Islet of Langerhans (tissue), 1 donor: ENCODE measurements around the gene NSF.
"Not testable (repeated sequence)": the region's sequence is repeated elsewhere in the genome, so short reads cannot be mapped to it uniquely, and the experiment has no call there.

ENCODE experiments used
- FAIRE-seq: peaks from one replicate; lab custom pipeline; 2011; peaks lifted over from hg19 to GRCh38; lab: Jason Lieb, UNC

NSF gene

GRCh38 chr17:46776298-46777005 lies 186.0 kb downstream of the NSF start:
- no peak for FAIRE-seq

DNA sequence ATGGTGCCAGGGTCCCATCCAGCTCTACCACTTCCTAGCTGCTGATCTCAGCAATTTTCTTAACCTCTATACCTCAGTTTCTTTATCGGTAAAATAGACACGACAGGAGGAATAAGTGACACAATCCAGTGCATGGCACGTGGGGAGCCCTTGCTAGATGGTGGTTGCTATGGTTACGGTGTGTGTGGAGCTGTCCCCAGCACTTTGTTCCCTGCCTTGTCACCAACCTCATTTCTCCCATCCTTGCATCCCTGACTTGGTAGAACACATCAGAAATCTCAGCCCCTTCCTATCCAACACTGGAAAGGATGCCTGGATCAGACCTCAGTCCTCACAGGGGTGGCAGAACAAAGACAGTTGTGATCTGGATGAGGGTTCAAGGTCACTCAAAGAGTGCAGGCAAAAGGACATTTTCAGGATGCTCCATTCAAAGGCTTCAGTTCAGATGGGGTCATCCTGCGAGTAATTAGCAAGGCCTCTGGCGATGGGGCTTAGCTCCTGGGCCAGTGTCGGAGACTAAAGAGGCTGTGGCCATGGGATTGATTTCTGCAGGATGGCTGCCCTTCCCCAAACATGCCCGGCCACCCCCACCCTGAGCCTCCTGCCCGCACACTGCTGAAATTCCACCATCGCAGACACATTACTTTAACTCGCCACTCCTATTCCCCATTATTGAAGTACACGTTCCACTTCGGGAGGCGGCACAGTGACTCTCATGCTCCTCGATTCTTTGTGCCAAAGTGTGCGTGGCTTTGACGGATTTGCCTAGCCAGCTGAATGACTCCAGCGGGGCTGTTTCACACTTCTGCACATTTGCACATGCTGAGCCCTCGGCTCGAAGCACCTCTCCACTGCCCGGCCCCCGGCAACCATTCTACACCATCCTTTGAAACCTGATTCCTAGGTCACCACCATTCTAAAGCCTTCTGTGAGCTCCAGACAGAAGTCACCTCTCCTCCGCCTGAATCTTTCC lies 187.8 kb downstream of the NSF start:
- FAIRE-seq, result no peak

DNA sequence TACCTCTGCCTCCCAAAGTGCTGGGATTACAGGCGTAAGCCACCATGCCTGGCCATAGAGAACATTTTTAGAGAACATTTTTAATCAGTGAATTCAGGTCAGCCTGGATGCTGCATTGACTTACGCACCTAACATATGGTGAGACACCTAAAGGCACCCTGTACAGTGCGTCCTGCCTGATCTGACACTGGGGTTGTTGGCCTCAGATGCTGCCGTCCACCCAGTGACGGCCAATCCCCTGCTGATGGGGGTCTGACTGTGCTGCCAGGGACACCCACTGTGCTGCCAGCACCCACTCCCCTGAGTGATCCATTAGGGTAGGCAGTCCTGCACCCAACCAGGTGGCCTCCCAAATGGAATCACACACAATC lies 189.5 kb downstream of the NSF start:
- no peak for FAIRE-seq

DNA sequence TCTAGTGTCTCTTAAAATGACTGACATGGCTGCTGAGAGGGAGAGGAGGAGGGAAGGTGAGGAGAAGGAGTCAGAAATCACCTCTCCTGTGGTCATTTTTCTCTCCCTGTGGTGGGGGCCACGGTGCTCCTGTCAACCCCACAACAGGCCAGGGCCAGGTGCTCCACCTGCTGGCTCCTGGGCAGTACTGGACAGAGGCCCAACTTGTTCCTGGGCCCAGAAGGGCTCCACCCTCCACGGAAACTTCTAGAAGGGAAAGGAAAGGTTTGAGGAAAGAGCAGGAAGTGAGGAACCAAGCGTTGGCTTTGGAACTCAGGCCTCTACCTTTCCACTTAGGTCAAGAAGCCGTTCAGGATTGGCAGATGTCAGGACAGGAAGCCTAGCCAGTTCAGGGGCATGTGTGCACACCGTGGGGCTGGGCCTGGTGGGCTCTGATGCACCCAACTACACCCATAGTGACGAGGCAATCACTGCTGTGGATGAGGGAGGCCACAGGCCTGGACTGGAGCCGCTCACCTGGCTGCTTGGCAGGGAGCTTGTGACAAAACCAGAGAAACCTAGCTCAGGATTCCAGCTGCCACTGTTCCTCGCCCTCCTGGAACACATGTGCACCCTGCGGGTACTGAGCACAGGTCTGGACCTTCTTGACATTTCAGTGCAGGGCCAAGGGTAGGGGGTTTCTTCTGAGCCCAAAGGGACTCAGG lies 191.9 kb downstream of the NSF start:
- no peak for FAIRE-seq

GRCh38 chr17:46783031-46783593 lies 192.6 kb downstream of the NSF start:
- no peak for FAIRE-seq

DNA sequence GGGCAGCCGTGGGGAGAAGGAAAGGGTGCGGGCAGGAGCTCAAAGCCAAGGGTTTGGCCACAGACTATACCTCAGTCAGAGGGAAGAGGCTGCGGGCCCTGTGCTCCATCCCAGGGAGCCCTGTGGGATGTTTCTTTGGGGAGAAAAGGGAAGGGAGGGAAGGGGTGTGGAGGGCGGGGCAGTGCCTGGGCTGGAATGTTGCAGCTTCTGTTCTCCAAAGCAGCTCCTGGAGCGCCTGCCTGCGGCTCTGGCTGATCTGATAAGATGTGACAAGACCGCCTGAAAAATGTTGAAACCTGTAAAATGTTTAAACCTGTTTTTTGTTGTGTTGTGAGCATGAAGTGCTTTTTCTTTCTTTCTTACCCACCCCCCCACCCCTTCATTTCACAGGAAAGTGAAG lies 195.2 kb downstream of the NSF start:
- FAIRE-seq, result no peak

GRCh38 chr17:46787478-46787877 lies 197.0 kb downstream of the NSF start:
- FAIRE-seq, result no peak

DNA sequence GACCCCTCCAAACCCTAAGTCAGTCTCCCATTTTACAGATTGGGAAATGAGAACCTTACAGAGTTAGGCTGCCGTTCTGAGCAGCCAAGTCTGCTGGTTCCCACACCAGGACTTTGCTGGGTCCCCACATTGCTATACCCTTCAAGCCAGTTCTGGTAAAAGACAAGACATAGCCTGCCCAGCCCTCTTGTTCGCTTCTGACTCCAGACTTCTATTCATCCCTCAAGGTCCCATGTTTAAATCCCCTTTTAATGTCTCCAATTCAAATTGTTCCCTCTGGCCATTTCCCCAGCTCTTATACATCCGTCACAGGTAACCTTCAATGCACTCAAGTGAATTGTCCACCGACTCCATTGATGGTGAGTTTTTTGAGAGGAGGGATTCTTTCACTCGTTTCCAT lies 197.8 kb downstream of the NSF start:
- FAIRE-seq, result no peak

- no peak for FAIRE-seq
Observed at GRCh38 chr17:46788796-46789195, 198.3 kb downstream of the NSF start.

- FAIRE-seq, result no peak
Observed at GRCh38 chr17:46789610-46790009, 199.1 kb downstream of the NSF start.

GRCh38 chr17:46790216-46790615 lies 199.7 kb downstream of the NSF start:
- no peak for FAIRE-seq

DNA sequence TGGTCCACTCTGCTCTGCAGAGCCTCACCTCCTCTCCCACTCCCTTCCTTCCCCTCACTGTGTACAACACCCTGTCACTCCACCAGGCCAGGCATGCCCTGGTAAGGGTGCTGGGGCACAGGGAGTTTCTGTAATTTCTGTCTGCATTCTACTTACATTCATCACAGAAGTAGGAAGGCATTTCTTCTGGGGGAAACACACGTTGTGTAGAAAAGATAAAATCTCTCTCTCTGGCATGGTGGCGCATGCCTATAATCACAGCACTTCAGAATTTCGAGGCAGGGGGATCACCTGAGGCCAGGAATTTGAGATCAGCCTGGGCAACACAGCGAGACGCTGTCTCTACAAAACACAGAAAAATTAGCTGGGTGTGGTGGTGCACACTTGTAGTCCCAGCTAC lies 201.1 kb downstream of the NSF start:
- FAIRE-seq, result no peak

GRCh38 chr17:46792071-46792470 lies 201.6 kb downstream of the NSF start:
- no peak for FAIRE-seq

GRCh38 chr17:46793023-46793422 lies 202.6 kb downstream of the NSF start:
- FAIRE-seq, result not testable (repeated sequence)

DNA sequence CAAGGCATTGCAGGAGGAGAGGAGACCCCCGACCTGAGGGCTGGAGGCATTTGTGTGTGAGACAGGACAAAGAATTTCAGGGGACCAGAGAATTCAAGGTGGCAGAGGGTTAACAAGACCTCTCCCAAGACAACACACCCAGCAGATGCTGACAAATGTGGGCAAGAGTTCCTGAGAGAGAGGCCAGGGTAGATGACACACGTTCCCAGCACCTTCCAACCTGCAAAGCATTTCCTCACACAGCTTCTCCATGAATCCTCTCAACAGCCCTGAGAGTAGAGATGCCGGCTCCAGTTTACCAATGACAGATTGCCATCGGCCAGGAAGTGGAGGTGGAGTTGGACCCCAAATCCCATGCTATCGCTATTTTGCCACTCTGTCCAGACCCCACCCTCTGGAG lies 203.1 kb downstream of the NSF start:
- FAIRE-seq, result no peak

DNA sequence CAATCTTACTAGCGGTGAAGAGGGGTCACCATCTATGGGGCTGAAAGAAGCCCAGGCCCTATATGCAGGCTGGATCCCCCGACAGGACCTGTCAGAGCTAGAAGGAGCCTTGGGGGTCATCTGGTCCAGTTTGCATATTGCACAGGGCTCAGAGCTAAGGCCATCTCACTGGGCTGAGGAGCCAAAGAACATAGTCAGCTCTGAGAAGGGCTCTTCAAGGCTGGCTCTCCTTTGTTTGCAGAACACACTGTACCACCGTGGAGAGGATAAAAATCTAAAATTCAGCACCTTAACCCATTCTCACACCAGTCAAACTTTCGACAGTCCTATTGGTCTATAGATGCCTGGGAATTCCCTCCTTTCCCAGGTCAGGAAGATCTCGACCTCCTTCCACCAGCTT lies 203.8 kb downstream of the NSF start:
- FAIRE-seq, result no peak

DNA sequence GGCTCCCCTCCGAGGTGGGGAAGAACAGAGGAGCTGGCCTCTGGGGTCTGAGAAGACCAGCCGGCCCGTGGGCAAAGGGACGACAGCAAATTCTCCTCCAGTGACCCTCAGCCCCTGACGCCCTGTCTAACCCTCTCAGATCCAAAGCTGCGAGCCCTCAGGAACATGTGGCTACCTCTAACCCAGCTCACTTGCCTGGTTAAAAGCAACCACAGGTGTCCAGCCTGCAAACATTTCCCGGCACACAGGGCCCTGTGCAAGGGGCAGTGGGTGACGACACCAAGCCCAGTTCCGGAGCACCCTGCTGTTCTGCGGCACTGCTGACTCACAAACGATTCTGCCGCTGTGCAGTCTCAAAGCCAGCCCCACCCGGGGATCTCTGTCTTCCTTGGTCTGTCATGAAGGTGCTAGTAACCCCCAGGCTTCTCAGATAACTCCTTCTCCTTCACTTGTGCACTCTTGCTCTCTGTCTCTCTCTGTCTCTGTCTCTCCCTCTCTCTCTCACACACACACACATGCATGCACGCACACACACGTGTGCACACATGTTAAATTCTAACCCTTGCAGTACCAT lies 205.0 kb downstream of the NSF start:
- FAIRE-seq, result no peak

DNA sequence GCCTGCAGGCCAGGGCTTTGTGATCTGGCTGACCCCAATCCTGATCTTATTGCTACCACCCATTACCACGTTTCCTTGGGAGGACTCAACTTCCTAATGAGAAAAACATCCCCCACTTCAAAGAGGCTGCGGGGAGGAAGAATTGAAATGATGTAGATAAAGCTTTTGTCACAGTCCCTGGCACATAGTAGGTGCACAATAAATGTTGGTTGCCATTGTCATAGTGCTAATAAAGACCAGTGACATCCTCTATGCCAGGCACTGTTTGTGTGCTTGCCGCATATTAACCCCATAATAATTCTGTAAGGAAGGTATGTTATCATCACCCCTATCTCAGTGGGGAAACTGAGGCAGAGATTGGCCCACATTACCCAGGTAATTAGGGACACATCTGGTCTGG lies 205.6 kb downstream of the NSF start:
- no peak for FAIRE-seq

- FAIRE-seq, result no peak
Observed at GRCh38 chr17:46796524-46796923, 206.1 kb downstream of the NSF start.

- no peak for FAIRE-seq
Observed at GRCh38 chr17:46796956-46797530, 206.6 kb downstream of the NSF start.

GRCh38 chr17:46800573-46800972 lies 210.1 kb downstream of the NSF start:
- no peak for FAIRE-seq

GRCh38 chr17:46802800-46803199 lies 212.3 kb downstream of the NSF start:
- FAIRE-seq, result no peak
